Hindlimb muscle (tissue), 1 donor: Measurements from ENCODE around the gene CPNE1. TPM values are rescaled to one million over a fixed set of nuclear protein-coding genes. Genes with fewer than 3 reads are reported as not detected.

Source experiments
- DNase-seq: peaks from one replicate; pipeline ENCODE4 v3.0.0-alpha.2; 2013
- polyA plus RNA-seq: library from polyadenylated mRNA; unstranded; fragments of 120-200 nt; gene quantifications from one replicate; pipeline ENCODE4 v1.2.1, GENCODE V29; 2013; ENCODE audit not compliant: insufficient read length

CPNE1 gene
- polyA plus RNA-seq, 1 donor: 144 TPM

DNA sequence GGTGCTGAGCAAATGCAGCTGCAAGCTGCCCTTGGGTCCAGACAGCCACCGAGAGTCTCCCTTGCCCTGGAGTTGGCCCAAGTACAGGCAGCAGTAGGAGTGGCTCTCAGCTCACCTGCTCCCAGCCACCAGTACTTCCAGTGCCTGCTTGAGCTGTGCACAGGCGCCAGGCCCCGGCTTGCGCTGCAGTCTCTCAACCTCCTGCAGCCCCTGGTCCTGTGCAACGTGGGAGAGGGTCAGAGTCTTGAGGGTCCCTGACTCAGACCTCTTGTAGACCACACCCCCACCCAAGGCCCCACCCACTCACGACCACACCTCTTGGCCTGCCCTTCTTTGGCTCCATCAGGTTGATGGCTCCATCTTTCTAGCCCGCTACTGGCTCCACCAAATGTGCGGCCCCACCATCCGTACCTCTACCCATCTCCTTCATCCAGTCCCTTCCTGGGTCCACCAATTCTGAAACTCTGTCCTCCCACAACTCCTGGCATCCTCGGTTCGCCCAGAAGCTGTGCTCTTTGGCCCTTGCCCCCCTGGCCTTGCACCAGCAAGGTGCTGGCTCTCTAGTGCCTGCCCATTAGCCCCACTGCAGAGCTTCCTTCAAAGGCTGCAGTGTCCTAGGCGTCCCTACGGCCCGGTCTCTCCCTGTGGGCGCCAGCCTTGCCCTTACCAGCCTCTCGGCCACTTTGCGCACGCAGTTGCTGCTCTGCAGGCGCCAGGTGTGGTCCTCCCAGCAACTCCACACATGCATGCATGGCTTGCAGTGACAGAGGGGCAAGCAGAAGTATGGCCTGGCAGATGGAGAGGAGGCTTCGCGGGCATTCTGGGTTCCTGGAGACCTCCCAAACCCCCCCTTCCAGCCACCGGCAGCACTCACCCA is 65.6 kb downstream of the CPNE1 start:
- no peak for DNase-seq

DNA sequence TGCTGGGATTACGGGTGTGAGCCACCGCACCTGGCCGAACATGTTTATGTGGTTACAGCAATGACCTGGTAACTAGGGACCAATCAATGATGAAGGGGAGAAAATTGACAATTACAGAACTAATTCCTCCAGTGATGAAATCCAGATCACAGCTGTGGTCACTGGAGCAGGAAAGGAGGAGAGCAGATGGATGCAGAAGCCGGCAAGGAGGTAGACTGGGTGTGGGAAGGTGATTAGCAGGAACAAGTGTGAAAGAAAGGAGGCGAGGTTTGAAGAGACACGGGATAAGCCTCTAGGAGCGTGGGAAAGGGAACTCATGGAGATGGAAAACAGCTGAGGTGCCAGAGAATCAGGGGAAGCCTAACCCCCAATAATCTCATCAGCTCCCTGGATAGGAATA is 66.2 kb downstream of the CPNE1 start:
- DNase-seq: no peak

DNA sequence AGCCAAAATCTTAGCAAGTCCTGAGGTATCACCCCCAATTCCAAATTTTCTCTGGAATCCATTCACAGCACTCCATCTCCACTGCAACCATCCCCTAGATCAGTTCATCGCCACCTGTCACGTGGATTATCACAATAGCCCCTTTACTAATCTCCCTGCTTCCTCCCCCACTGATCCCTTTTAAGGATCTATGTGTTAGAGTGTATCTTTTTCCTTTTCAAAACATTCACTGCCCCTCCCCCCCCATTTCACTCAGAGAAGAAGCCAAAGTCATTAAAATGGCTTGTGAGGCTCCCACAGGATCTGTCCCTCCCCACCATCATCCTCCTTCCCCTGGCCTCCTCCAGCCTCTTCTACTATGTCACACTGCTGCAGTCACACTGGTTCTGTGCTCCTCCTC is 67.5 kb downstream of the CPNE1 start:
- no peak for DNase-seq

DNA sequence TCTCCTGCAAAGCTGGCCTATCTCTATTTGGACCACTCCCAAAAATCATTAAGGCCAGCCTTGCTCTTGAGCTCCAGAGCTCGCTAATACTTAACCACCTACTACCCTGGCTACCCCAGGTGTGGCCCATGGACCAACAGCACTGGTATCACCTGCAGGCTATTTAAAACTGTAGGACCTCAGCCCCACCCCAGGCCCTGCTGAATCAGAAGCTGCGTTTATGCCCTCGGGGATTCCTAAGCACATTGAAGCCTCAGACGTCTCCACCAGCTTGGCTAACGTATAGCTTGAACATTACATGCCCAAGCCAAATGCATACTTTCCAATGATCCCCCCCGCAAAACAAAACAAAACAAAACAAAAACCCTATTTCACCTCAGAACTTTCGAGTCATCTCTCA is 68.8 kb downstream of the CPNE1 start:
- no peak for DNase-seq

DNA sequence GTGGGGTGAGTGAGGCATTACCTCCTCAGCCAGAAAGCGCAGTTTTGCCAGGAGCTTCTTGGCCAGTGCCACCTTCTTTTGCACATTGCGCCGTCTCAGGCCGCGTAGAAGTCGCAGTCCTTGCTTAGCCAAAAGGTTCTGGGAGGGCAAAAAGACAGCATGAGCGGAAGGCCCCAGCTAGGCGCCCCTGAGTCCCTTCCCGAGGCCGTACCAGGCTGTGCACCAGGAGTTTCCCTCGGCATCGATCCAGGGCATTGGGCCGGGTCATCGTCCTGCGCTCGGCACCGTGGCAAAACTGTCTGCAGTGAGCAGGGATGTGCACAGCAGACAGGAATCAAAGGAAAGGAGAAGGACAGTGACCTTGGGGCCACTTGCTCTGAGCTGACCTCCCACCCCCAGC is 69.2 kb downstream of the CPNE1 start:
- DNase-seq: no peak

DNA sequence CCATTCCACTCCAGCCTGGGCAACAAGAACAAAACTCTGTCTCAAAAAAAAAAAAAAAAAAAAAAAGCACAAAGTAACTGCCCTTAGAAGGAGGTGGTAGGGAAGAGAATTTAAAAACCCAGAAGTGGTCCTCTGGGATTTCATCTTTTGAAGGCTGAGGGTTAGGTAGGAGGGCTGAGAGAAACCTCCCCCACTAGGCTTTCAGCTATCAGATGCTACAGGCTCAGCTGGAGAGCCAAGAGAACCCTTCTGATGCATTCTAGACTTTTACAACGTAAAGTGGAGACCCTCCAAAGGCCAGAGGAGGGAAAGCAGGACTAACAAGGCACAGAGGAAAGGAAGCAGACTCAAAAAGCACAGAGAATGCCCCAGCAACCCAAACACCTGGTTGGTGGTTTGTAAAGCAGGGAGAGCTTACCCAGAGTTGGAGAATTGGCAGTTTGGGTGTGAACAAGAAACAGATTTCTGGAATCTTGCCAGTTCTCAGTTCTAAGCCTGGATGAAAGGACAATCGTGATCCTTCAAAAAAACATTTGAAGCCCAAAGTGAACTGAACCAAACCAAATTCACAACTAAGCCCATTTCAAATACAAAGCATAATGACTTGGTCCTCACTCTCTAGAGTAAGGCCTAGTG is 72.2 kb downstream of the CPNE1 start:
- no peak for DNase-seq

DNA sequence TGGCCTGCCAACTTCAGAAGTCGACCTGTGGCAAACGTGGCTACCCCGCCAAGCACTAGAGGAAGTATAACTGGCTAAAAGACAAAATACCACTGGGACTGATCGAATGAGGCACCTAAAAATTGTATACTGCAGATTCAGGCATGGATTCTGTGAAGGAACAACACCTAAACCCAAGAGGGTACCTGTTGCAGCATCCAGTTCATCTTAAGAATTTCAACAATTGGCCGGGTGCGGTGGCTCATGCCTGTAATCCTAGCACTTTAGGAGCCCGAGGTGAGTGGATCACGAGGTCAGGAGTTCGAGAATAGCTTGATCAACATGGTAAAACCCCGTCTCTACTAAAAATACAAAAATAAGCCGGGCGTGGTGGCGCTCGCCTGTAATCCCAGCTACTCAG is 76.3 kb downstream of the CPNE1 start:
- DNase-seq: no peak

DNA sequence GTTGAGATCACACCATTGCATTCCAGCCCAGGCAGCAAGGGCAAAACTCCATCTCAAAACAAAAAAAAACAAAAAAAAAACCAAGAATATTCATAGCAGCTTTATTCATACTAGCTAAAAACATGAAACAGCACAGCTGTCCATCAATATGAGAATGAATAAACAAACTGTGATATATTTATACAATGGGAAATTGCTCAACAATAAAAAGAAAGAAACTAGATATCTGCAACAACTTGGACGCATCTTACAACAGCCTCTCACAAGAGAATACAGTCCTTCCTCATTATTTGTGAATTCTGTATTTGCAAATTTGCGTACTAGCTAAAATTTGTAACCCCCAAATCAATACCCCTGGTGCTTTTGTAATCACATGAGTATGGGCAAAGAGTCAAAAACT is 77.3 kb downstream of the CPNE1 start:
- no peak for DNase-seq

DNA sequence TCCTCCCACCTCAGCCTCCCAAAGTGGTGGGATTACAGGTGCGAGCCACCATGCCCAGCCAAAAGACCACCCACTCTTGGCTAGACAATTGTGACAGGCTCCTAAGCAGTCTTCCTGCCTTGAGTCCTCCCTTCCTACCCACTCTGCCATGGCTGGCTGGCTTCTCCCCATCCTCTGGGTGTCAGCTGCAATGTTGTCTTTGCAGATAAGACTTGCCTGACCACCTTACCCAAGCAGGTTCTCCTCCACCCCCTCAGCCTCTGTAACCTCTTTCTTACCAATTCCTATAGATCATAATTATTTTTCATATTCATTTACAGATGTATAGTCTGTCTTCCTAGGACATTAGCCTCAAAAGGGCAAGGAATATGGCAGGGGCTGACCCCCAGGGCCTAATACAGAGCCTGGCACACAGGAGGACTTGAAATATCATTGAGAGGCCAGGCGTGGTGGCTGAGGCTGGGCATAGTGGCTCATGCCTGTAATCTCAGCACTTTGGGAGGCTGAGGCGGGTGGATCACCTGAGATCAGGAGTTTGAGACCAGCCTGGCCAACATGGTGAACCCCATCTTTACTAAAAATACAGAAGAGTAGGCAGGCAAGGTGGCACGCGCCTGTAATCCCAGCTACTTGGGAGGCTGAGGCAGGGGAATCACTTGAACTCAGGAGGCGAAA is 77.8 kb downstream of the CPNE1 start:
- DNase-seq: no peak

DNA sequence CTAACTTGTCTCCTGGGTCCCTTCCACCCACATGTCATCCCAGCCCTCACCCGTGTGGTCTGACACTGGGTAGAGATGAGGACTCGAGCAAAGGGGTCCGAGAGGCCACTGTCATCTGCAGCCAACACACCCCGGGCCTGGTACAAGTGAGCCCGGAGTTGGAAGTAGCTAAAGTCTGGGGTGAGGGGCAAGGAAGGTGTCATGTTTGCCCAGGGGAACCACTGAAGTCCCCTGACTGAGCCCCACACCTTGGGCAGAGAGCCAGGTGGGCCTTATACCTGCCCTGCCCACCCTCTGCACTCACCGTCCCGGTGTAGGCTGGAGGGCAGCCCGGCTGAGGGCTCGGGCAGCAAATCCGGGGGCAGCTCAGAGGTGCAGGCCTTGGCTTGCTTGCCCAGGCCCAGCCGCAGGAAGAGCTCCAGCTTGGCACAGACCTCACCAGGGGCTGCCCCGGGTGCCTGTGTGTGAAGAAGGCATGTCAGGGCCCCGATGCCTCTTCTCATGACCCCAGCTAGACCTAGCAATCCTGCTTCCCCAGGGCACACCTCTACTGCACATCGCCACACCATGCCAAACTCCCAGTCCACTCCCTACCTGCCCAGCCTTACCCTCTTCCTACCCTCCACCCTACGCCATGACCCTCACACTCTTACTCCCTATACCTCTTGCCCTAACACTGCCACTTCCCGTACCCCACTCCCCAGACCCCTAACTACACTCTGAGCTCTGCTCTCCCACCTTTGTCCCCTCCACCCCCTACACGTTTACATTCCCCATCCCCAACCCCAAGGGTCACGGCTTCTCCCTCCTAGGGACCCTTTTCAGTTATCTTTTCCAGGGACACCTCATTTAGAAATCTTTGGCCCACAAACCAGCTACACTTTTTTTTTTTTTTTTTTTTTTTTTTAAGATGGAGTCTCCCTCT is 80.8 kb downstream of the CPNE1 start:
- no peak for DNase-seq

DNA sequence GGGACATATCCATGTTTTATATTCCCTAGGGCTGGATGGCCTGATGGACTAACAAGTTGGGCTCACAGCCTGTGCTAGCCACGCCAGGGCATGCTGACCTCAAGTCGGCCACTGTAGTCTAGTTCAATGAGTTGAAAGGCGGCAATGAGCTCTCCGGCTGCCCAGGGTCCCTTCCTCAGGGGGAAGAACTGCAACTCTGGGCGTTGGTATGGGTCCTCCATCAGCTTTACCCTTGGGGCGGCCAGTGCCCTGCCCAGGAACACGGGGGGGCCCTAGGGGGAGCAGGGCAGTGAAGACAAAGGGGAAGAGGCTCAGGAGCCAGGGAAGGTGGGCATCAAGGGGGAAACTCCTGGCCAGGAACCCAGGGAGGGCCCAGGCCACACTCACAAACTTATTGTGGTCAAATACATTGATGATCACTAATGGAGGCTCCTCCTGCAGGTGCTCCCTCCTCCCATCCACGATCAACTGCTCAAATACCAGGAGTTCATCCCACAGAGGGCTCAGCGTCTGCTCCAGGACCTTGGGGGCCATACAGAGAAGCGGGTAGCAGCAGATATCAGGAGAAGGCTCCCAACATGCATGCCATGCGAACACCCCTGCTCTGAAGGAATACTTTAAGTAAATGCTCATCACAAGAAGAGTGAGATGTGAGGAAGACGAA is 81.8 kb downstream of the CPNE1 start:
- DNase-seq: no peak

DNA sequence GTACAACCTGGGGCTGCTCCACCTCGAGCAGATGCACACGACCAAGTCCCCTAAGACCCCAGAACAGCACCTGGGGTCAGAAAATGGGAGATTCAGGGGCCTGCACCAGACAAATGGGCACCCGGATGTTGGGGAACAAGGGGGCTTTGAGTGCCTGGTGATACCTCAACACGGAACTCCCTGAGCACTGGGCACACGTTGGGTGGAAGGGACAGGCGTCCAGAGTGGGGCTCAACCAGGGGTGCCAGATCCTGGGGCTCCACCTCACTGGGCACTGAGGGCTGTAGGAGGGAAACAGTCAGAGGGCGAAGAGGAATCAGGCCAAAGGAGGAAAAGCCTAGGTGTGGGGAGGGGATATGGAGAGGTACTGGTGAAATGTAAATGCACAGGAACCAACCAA is 82.6 kb downstream of the CPNE1 start:
- DNase-seq: no peak

DNA sequence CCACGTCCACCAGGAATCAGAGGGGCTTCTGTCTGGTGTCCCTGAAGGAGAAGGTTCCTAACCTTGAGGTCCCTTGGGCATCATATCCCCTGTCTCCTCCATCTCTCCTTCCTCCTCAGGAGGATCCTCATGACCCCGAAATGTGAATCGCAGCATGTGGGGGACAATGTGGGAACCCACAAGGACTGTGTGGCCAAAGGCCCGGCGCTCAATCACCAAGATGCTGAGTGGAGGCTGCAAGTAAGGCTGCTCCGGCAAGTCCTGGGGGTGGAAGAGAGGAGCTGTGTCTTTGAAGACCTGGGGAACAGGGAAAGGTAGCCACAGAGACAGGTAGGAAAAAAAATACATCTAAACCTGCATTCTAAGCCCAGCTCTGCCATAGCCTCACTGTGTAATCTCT is 85.5 kb downstream of the CPNE1 start:
- DNase-seq: no peak

DNA sequence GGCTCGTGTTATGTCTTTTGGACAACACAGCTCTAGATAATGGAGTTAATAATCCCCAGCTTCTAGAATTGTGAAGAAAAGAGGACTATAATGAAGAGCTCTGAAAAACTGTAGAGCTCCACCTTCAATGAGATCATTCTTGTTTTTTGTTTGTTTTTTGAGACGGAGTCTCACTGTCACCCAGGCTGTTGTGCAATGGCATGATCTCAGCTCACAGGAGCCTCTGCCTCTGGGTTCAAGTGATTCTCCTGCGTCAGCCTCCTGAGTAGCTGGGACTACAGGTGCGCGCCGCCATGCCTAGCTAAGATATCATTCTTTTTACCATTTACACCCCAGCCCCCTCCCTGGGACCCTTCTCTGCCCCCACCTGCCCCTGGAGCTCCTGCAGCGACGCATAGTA is 86.2 kb downstream of the CPNE1 start:
- no peak for DNase-seq

DNA sequence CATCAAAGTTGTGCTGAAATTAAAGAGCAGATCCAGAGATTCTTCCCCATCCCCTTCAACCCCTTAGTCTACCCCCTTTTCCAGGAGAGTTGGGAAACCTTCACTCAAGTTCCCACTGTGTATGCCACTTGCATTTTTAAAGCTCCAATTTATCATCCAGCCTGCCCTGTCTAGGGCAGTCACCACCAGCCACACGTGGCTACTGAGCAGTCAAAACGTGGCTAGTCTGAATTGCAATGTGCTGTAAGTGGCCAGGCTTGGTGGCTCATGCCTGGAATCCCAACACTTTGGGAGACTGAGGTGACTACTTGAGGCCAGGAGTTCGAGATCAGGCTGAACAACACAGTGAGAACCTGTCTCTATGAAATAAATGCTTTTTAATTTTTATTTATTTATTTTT is 87.9 kb downstream of the CPNE1 start:
- DNase-seq: no peak

Other genes starting within 250 kb of the CPNE1 start
- 0.19 TPM for gene GDF5, start 226.7 kb downstream of the CPNE1 start, polyA plus RNA-seq
- 31.0 TPM for gene CEP250, start 209.3 kb downstream of the CPNE1 start, polyA plus RNA-seq
- not detected for gene C20orf173, start 135.2 kb downstream of the CPNE1 start, polyA plus RNA-seq
- gene ERGIC3, start 122.8 kb downstream of the CPNE1 start, polyA plus RNA-seq: 218 TPM
- gene SPAG4, start 49.1 kb downstream of the CPNE1 start, polyA plus RNA-seq: 3.7 TPM
- gene RBM12, start within 50 bp of the CPNE1 start, polyA plus RNA-seq: 49.3 TPM
- gene NFS1, start 34.5 kb upstream of the CPNE1 start, polyA plus RNA-seq: 16.1 TPM
- 76.7 TPM for gene ROMO1, start 34.5 kb upstream of the CPNE1 start, polyA plus RNA-seq
- 282 TPM for gene RBM39, start 77.4 kb upstream of the CPNE1 start, polyA plus RNA-seq
- 29.4 TPM for gene PHF20, start 107.1 kb upstream of the CPNE1 start, polyA plus RNA-seq